Measurements from ENCODE around the gene SAMD4A. TPM values are rescaled to one million over a fixed set of nuclear protein-coding genes. Genes with fewer than 3 reads are reported as not detected.
"Not testable (repeated sequence)": the region's sequence is repeated elsewhere in the genome, so short reads cannot be mapped to it uniquely, and the experiment has no call there.

Gene SAMD4A
- total RNA-seq, 4 donors from 2014 or later, result 15.3 to 40.2 (median 22.3) TPM

DNA sequence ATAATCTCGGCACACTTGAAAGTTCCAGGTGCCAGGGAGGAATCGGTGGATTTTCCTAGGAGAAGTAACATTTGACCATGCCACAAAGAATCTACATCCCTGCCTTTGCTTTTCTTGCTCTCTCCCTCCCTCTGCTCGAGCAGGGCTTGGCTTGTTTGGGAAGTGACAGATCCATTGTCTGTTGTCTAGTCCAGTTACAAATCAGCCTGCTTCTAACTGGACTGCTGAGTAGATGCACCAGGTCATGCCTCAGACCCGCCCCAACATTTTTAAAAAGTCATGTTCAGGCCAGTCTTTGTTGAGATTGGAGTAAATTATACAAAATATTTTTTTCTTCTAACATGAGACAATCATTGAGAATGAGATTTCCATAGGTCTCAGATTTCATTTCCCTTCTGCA is 182.3 kb downstream of the SAMD4A start:
- Histone ChIP-seq H3K36me3 (no peaks in the 10 kb centered on the region), H3K27me3 (no peaks in the 10 kb centered on the region), H3K4me1 (no peaks in the 10 kb centered on the region), H3K4me3 (no peak overlapping the region), H3K27ac (no peak overlapping the region), H3K9me3 (no peaks in the 10 kb centered on the region)
- in situ Hi-C loops (cut with MboI; ENCODE audit: low pct_ligation_motif_present in 1 of 4, low pct_unique_long_range_greater_than_20kb in 1 of 4, low sequenced_read_pairs in 3 of 4), result no loop called here
- DNase-seq, result no peak
- 80 to 89% methylated on average over 2 to 4 of the region's 4 CpGs for WGBS, 2 donors (ENCODE audit: low coverage in 1 of 2)
- TF ChIP-seq POLR2AphosphoS5 (IDR thresholded peaks at IDR 0.05) (no peak), EP300 (IDR thresholded peaks at IDR 0.05; ENCODE audit: low read depth) (no peak), POLR2A (IDR thresholded peaks at IDR 0.05) (no peak)
- TF ChIP-seq, protein P1, sequence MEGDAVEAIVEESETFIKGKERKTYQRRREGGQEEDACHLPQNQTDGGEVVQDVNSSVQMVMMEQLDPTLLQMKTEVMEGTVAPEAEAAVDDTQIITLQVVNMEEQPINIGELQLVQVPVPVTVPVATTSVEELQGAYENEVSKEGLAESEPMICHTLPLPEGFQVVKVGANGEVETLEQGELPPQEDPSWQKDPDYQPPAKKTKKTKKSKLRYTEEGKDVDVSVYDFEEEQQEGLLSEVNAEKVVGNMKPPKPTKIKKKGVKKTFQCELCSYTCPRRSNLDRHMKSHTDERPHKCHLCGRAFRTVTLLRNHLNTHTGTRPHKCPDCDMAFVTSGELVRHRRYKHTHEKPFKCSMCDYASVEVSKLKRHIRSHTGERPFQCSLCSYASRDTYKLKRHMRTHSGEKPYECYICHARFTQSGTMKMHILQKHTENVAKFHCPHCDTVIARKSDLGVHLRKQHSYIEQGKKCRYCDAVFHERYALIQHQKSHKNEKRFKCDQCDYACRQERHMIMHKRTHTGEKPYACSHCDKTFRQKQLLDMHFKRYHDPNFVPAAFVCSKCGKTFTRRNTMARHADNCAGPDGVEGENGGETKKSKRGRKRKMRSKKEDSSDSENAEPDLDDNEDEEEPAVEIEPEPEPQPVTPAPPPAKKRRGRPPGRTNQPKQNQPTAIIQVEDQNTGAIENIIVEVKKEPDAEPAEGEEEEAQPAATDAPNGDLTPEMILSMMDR (IDR thresholded peaks at IDR 0.05), result no peak
- intact Hi-C loops (cut with DNase I; ENCODE audit: low total_unique reads), result no loop called here

DNA sequence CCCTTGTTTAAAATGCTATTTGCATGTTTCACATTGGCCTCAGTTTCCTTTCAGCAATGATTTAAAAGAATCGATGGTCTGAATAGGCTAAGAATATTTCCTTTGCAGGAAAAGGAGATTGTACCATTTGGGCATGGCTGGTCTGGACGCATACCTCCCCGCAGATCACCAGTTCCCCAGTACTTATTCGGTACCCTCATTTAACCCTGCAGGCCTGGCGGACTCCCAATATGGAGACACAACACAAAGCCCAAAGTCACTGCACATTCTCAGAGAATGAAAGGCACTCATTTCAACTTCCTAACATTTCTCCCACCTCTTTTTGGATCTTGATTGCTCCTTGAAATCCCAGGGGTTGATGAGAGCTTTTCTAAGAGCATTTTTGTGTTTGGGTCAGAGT is 182.8 kb downstream of the SAMD4A start:
- H3K9me3 ChIP-seq, result no peaks in the 10 kb centered on the region
- WGBS, 2 donors (ENCODE audit: low coverage in 1 of 2), result 93 to 96% methylated on average over 4 to 5 of the region's 5 CpGs
- in situ Hi-C loops (cut with MboI; ENCODE audit: low pct_ligation_motif_present in 1 of 4, low pct_unique_long_range_greater_than_20kb in 1 of 4, low sequenced_read_pairs in 3 of 4), result no loop called here

DNA sequence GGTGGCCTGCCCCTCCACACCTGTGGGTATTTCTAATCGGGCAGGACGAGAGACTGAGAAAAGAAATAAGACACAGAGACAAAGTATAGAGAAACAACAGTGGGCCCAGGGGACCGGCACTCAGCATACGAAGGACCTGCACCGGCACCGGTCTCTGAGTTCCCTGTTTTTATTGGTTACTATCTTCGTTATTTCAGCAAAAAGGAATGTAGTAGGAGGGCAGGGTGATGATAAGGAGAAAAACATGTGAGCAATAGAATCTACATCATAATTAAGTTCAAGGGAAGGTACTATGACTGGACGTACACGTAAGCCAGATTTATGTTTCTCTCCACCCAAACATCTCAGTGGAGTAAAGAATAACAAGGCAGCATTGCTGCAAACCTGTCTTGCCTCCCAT is 185.7 kb downstream of the SAMD4A start:
- H3K4me1 ChIP-seq; intact Hi-C loops (cut with DNase I; ENCODE audit: low total_unique reads); in situ Hi-C loops (cut with MboI; ENCODE audit: low pct_ligation_motif_present in 1 of 4, low pct_unique_long_range_greater_than_20kb in 1 of 4, low sequenced_read_pairs in 3 of 4); DNase-seq; H3K27me3 ChIP-seq; H3K27ac ChIP-seq; H3K4me3 ChIP-seq; H3K9me3 ChIP-seq; H3K36me3 ChIP-seq: not testable (repeated sequence)
- 86 to 89% methylated on average over 9 of the region's 9 CpGs for WGBS, 2 donors (ENCODE audit: low coverage in 1 of 2)

More for the DNA sequence above, 182.8 kb downstream of the SAMD4A start:
- intact Hi-C loops (cut with DNase I; ENCODE audit: low total_unique reads), result no loop called here
- H3K27me3 ChIP-seq, result no peaks in the 10 kb centered on the region
- H3K4me1 ChIP-seq, result no peaks in the 10 kb centered on the region
- no peak overlapping the region for H3K4me3 ChIP-seq
- TF ChIP-seq POLR2A (IDR thresholded peaks at IDR 0.05), result no peak
- TF ChIP-seq EP300 (IDR thresholded peaks at IDR 0.05; ENCODE audit: low read depth), result no peak
- TF ChIP-seq, protein P1 (IDR thresholded peaks at IDR 0.05), result no peak
- no peak for TF ChIP-seq POLR2AphosphoS5 (IDR thresholded peaks at IDR 0.05)
- H3K36me3 ChIP-seq, result no peaks in the 10 kb centered on the region
- H3K27ac ChIP-seq, result no peak overlapping the region
- no peak for DNase-seq

DNA sequence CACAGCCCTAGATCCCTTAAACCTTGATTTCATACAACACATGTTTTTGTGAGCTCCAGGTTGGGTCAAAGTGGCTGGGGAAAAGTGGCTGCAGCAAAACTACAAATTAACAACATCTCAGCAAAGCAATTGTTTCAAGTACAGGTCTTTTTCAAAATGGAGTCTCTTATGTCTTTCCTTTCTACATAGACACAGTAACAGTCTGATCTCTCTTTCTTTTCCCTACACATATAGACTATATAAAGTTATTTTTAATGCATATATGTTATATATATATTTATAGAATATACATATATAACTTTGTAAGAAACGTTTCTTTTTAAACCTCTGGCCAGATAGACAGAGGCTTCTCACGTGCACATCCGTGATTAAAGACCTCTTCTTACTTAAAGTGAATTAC is 186.5 kb downstream of the SAMD4A start:
- in situ Hi-C loops (cut with MboI; ENCODE audit: low pct_ligation_motif_present in 1 of 4, low pct_unique_long_range_greater_than_20kb in 1 of 4, low sequenced_read_pairs in 3 of 4); H3K36me3 ChIP-seq; intact Hi-C loops (cut with DNase I; ENCODE audit: low total_unique reads); H3K27me3 ChIP-seq; DNase-seq; H3K4me3 ChIP-seq; H3K9me3 ChIP-seq; H3K27ac ChIP-seq: not testable (repeated sequence)
- H3K4me1 ChIP-seq, result peaks cover 0 to 14% (median 0%) of the 10 kb centered on the region in 4 donors
- 84 to 89% methylated on average over 3 of the region's 3 CpGs for WGBS, 2 donors (ENCODE audit: low coverage in 1 of 2)

DNA sequence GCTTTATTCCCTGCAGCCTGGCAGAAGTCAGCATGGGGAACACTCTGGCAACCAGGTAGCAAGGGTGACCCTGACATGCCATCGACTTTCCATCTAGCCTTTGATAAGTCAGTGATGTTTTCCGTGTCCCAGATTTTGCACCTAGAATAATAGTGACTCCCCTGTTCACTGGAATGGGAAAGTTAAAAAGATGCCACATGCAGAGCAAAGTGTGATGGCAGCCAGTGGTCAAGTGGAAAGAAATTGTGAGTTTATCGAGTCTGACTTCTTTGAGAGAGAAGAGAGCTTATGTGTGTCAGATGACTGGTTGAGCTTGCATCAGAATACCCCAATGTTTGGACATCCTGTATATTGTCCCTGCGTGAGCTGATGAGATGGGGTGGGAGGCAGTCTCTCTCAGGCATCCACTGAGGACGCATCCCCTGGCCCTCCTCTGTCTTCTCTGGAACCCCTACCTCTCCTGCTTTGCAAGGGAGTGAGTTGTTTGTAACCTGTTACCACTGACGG is 187.2 kb downstream of the SAMD4A start:
- in situ Hi-C loops (cut with MboI; ENCODE audit: low pct_ligation_motif_present in 1 of 4, low pct_unique_long_range_greater_than_20kb in 1 of 4, low sequenced_read_pairs in 3 of 4), result no loop called here
- Histone ChIP-seq H3K9me3 (no peaks in the 10 kb centered on the region), H3K27me3 (no peaks in the 10 kb centered on the region), H3K36me3 (no peaks in the 10 kb centered on the region), H3K4me1 (peaks cover 0 to 19% (median 0%) of the 10 kb centered on the region in 4 donors), H3K4me3 (no peak overlapping the region), H3K27ac (no peak overlapping the region)
- 96 to 100% methylated on average over 1 to 6 of the region's 6 CpGs for WGBS, 2 donors (ENCODE audit: low coverage in 1 of 2)
- no peak for DNase-seq
- intact Hi-C loops (cut with DNase I; ENCODE audit: low total_unique reads), result no loop called here
- TF ChIP-seq EP300 (IDR thresholded peaks at IDR 0.05; ENCODE audit: low read depth) (no peak), POLR2AphosphoS5 (IDR thresholded peaks at IDR 0.05) (no peak), POLR2A (IDR thresholded peaks at IDR 0.05) (no peak)
- TF ChIP-seq, protein P1 (IDR thresholded peaks at IDR 0.05), result no peak

All from transverse colon (tissue), 4 donors.